ENCODE results near the gene PIEZO2. TPM values are rescaled to one million over a fixed set of nuclear protein-coding genes. Genes with fewer than 3 reads are reported as not detected.

PIEZO2 gene
- total RNA-seq, 1 donor from 2014 or later, result 27.7 TPM

Small RNA genes lying within 50 kb of the gene (small RNA-seq; reads per million reads assigned to genes)
- gene AP001180.3 (ENCODE audit: low replicate concordance) (not detected), gene AP001180.5 (ENCODE audit: low replicate concordance) (not detected), gene MIR6788 (ENCODE audit: low replicate concordance) (not detected)
